NCI-H446 treated with DMSO at 0.1 percent for 48 hours (cell line): ENCODE data around the gene PDE9A.
"Not testable (repeated sequence)": the region's sequence is repeated elsewhere in the genome, so short reads cannot be mapped to it uniquely, and the experiment has no call there.

Experiments used
- DNase-seq: peaks from one replicate; lab custom pipeline; 2025; lab: John Stamatoyannopoulos, UW

Gene PDE9A

GRCh38 chr21:42624095-42624790 is 29.2 kb upstream of the PDE9A start:
- DNase-seq, result no peak

DNA sequence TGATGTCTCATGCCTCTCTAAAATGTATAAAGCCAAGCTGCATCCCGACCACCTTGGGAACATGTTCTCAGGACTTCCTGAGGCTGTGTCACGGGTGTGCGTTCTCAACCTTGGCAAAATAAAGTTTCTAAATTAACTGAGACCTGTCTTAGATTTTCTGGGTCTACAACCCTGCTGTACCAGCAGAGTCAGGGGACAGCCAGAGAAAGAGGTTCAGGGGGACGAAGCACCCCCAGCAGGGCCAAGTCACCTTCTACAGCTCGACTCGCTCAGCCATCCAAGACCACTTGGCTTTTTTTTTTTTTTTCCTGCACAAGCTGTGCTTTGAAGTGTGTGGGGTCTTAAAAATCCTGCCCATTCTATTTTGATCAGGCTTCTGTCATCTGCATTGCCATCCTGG is 28.5 kb upstream of the PDE9A start:
- DNase-seq, result no peak

DNA sequence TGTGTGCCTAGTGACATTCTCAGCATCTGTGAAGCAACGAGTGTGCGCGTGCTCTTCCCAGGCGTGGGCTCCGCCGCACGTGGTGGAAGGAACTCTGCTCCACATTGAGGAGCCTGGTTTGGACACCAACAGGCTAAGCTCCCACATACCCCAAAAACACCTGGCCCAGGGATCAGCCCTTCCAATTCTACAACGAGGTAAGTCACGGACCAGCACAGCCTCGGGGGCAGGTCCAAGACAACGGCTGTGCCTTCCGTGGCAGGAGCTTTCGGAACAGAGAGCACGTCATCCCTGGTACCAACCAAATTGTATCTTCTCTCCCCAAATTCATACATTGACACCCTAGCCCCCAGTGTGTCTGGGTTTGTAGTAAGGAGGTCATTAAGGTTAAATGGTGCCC is 27.2 kb upstream of the PDE9A start:
- DNase-seq, result no peak

GRCh38 chr21:42627527-42628289 is 25.7 kb upstream of the PDE9A start:
- no peak for DNase-seq

DNA sequence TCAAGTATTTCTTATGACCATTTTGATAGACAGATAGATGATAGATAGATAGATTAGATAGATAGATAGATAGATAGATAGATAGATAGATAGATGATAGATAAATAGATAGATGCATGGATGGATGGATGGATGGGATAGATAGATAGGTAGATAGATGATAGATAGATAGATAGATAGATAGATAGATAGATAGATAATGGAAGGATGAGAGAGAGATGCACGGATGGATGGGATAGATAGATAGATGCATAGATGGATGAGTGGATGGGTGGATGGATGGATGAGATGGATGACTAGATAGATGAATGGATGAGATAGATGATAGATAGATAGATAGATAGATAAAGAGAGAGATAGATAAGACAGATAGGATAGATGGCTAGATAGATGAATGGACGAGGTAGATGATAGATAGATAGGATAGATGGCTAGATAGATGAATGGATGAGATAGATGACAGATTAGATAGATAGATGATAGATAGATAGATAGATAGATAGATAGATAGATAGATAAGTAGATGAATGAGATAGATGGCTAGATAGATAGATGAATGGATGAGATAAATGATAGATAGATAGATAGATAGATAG is 24.9 kb upstream of the PDE9A start:
- not testable (repeated sequence) for DNase-seq

- DNase-seq, result no peak
Measured at GRCh38 chr21:42629933-42630589, 23.4 kb upstream of the PDE9A start.

DNA sequence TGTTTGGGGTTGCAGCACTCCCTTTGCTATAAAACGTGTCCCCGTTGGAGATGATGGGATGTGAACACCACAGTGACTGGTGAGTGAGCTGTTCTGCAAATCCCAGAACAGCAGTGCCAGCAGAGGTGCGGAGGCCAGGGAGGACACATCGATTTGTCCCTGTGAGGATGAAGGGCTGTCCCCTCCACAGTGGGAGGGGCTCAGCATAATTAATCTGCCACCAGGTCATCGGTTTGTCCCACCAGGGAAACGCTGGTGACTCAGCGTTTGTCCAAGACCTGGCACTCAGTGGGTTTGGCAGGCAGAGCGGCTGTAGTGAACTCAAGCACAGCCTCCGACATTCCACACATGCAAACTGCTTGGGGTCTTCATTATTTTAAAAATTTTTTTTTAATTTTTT is 22.8 kb upstream of the PDE9A start:
- no peak for DNase-seq

- no peak for DNase-seq
Measured at GRCh38 chr21:42631142-42631541, 22.3 kb upstream of the PDE9A start.

- DNase-seq, result no peak
Measured at GRCh38 chr21:42632336-42632751, 21.1 kb upstream of the PDE9A start.

GRCh38 chr21:42632771-42633690 is 20.4 kb upstream of the PDE9A start:
- DNase-seq, result no peak

- no peak for DNase-seq
Measured at GRCh38 chr21:42633858-42634257, 19.6 kb upstream of the PDE9A start.

GRCh38 chr21:42635848-42636519 is 17.4 kb upstream of the PDE9A start:
- DNase-seq, result no peak

- DNase-seq, result no peak
Measured at GRCh38 chr21:42636520-42637266, 16.7 kb upstream of the PDE9A start.

- no peak for DNase-seq
Measured at GRCh38 chr21:42637267-42638041, 16.0 kb upstream of the PDE9A start.

DNA sequence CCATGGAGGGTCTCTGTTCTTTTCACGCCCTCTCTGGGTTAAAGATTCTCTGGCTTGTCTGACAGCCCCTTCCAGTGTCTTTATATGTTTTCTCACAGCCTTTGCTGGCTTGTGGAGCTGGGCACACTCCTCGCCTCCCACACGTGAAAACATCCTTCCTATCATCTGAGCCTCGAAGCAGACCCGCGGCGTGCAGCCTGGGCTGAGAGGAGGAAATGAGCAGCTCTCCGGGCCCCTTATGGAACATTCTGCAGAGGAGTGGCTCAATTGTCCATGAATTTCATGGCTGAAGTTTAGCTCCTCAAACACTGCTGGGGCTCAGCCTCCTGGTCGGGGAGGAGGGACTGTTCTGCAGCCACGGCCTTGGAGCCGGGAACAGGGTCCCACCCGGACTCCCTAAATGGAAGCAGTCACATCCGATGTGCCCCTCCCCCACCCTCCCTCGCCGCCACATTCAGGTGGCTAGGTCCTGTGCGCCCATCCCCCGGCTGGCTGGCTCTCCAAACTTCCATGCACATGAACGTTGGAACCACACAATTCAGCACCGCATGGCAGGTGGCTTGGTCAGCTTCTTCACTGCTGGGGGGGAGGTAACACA is 15.1 kb upstream of the PDE9A start:
- DNase-seq, result no peak

GRCh38 chr21:42639646-42640152 is 13.7 kb upstream of the PDE9A start:
- no peak for DNase-seq

DNA sequence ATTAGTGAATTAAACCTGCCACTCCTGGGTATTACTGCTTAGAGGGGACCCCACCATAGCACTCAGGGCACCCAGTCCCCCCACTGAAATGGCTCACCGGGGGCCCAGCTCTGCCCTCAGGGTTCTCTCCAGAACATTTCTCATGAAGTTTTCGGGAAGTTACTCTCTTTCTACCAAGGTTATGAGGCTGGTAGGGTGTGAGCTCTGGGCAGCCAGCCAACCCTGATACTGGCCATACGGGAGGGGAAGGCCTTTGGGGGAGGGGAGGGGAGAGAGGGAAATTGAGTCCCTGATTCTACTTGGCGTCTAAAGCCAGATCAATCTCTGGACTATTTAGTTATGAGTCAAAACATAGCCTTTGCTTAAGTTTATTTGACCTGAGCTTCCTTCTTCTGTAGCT is 12.9 kb upstream of the PDE9A start:
- DNase-seq, result no peak

- no peak for DNase-seq
Measured at GRCh38 chr21:42641311-42642218, 11.9 kb upstream of the PDE9A start.
